ENCODE results near the gene GREB1. TPM values are rescaled to one million over a fixed set of nuclear protein-coding genes. Genes with fewer than 3 reads are reported as not detected.

The GREB1 gene
- total and polyA plus RNA-seq, 9 donors = 104 to 723 (median 232) TPM

DNA sequence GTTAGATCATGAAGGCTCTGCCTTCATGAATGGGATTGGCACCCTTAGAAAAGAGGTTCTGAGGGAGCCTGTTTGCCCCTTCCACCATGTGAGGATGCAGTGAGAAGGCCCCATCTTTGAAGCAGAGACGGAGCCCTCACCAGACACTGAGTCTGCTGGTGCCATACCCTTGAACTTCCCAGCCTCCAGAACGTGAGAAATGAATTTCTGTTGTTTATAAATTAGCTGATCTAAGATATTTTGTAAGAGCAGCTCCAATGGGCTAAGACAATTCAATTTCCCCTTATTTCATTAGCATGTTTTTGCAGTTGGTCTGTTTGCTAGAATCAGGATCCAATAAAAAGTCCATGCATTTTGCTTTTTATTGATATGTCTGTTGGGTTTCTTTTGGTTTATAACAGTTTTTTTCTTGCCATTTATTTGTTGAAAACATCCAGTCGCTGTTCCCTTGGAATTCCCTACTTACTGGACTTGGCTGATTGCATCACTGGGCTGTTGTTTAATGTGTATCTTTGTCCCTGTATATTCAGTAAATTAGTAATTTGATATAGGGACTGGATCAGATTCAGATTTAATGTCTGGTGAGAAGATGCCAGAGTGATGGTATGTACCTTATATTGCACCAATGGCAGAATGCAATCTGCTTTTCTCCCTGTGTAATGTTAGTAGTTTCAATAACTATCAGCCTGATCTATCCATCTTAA lies 24.0 kb upstream of the GREB1 start:
- Histone ChIP-seq H3K4me3 (no peak overlapping the region), H3K36me3 (no peaks in the 10 kb centered on the region), H3K27me3 (no peaks in the 10 kb centered on the region), H3K4me1 (ENCODE audit: insufficient read depth) (peaks cover 37% of the 10 kb centered on the region), H3K9me3 (no peaks in the 10 kb centered on the region), H3K27ac (peak overlapping the region in 1 of 2 donors; percentile 32)
- intact Hi-C loops (cut with DNase I) = loop anchor here in 1 of 4 donors (5.0 kb wide), 1 partner anchor 33 kb away; no protein-coding TSS in a partner anchor
- 31 to 56% (median 47%) methylated on average over 3 of the region's 3 CpGs for WGBS, 3 donors
- TF ChIP-seq EP300 (IDR thresholded peaks at IDR 0.05) = no peak
- TF ChIP-seq, protein P1, sequence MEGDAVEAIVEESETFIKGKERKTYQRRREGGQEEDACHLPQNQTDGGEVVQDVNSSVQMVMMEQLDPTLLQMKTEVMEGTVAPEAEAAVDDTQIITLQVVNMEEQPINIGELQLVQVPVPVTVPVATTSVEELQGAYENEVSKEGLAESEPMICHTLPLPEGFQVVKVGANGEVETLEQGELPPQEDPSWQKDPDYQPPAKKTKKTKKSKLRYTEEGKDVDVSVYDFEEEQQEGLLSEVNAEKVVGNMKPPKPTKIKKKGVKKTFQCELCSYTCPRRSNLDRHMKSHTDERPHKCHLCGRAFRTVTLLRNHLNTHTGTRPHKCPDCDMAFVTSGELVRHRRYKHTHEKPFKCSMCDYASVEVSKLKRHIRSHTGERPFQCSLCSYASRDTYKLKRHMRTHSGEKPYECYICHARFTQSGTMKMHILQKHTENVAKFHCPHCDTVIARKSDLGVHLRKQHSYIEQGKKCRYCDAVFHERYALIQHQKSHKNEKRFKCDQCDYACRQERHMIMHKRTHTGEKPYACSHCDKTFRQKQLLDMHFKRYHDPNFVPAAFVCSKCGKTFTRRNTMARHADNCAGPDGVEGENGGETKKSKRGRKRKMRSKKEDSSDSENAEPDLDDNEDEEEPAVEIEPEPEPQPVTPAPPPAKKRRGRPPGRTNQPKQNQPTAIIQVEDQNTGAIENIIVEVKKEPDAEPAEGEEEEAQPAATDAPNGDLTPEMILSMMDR (IDR thresholded peaks at IDR 0.05) = no peak
- no peak for DNase-seq

DNA sequence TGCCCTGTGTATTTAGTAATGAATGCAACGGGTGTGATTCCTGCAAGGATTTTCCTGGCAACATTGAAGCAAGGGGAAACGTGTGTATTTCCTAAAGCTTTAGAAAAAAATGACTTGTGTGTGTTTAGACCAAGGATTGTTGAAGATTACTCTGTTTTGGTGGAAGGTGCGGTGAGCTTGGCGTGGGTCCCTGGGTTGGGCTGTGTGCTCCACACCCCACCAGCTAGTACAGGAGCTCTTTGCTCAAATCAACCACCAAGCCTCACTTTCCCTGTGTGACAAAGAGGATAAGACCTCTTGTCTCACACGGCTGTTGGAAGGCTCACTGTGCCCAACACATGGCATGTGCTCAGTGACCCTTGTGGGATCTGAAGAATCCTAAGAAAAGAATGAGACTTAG lies 21.4 kb upstream of the GREB1 start:
- 7 to 17% (median 7%) methylated on average over 5 of the region's 5 CpGs for WGBS, 3 donors
- Histone ChIP-seq H3K27me3 (no peaks in the 10 kb centered on the region), H3K9me3 (no peaks in the 10 kb centered on the region), H3K4me3 (no peak overlapping the region), H3K27ac (peak overlapping the region in 1 of 2 donors; percentile 63), H3K4me1 (ENCODE audit: insufficient read depth) (peaks cover 32% of the 10 kb centered on the region), H3K36me3 (no peaks in the 10 kb centered on the region)
- intact Hi-C loops (cut with DNase I) = loop anchor here in 1 of 4 donors (5.0 kb wide), 1 partner anchor 35 kb away; no protein-coding TSS in a partner anchor
- TF ChIP-seq POLR2A (IDR thresholded peaks at IDR 0.05) = no peak
- TF ChIP-seq, protein P1 (IDR thresholded peaks at IDR 0.05) = no peak
- no peak for TF ChIP-seq EP300 (IDR thresholded peaks at IDR 0.05)
- peak in 3 of 5 donors; percentile 48 to 72 (median 68) for DNase-seq

DNA sequence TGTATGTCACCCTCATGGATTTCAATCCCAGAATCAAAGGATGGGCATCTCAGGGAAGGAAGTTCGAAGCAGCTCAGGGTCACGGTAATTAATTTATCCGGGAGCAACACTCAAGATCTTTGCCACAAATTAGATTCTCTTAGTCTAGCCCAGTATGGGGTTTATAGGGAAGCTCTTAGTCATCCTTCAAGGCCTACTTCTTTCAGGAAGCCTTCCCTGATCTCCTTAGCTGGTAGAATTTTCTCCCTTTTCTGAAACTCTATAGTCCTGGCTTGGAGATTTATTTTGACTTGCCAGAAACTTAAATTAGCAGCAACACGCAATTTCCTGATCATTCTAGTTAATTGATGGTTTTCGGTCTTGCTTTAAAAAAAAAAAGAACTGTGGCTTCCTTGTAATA lies 20.5 kb upstream of the GREB1 start:
- Histone ChIP-seq H3K27ac (peak overlapping the region; percentile 33 to 63), H3K9me3 (no peaks in the 10 kb centered on the region), H3K36me3 (no peaks in the 10 kb centered on the region), H3K27me3 (no peaks in the 10 kb centered on the region), H3K4me1 (ENCODE audit: insufficient read depth) (peaks cover 29% of the 10 kb centered on the region), H3K4me3 (no peak overlapping the region)
- 62 to 75% (median 74%) methylated on average over 5 of the region's 5 CpGs for WGBS, 3 donors
- no peak for TF ChIP-seq POLR2A (IDR thresholded peaks at IDR 0.05)
- TF ChIP-seq, protein P1 (IDR thresholded peaks at IDR 0.05) = no peak
- TF ChIP-seq EP300 (IDR thresholded peaks at IDR 0.05) = no peak
- no peak for DNase-seq
- intact Hi-C loops (cut with DNase I) = loop anchor here in 1 of 4 donors (5.0 kb wide), 1 partner anchor 36 kb away; no protein-coding TSS in a partner anchor

DNA sequence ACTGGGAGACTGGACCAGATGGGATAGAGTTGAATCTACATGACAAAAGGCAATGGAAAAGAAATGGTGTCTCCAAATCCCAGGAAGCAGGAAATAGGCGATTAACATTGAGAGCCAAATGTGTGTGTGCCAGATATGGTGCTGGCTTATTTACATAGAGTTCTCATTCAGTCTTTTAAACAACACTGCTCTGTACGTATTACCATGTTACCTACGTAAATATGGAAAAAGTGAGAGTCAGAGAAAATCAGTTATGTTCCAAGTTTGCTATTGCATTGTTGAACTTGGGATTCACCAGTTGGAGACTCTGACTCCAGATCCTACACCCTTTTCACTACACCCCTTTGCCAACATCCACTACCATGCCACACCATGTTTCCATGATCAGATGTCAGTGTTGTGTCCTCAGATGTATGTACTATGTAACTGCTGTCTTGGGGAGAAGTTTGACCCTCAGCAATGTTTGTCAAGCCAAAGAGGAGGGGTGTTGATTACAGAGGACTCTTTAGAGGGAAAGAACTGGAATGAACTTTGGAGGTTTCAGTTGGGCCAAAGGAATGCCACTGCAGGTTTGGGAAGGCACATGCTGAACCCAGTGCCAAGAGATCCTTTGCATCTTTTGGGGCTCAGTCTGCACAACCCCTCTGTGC lies 19.6 kb upstream of the GREB1 start:
- intact Hi-C loops (cut with DNase I) = loop anchor here in 1 of 4 donors (5.0 kb wide), 1 partner anchor 37 kb away; no protein-coding TSS in a partner anchor
- no peak for DNase-seq
- Histone ChIP-seq H3K4me3 (no peak overlapping the region), H3K9me3 (no peaks in the 10 kb centered on the region), H3K36me3 (no peaks in the 10 kb centered on the region), H3K27ac (peak overlapping the region; percentile 33 to 63), H3K27me3 (no peaks in the 10 kb centered on the region), H3K4me1 (ENCODE audit: insufficient read depth) (peaks cover 29% of the 10 kb centered on the region)
- WGBS, 3 donors = 80 to 90% (median 83%) methylated on average over 3 of the region's 3 CpGs
- TF ChIP-seq, protein P1 (IDR thresholded peaks at IDR 0.05) = no peak
- TF ChIP-seq EP300 (IDR thresholded peaks at IDR 0.05) (no peak), POLR2A (IDR thresholded peaks at IDR 0.05) (no peak)

All from ovary (tissue), 9 donors.